H4 (cell line): Measurements from ENCODE around the gene BCL11A. TPM values are rescaled to one million over a fixed set of nuclear protein-coding genes. Genes with fewer than 3 reads are reported as not detected.
A peak's percentile ranks its signal among the peaks of the same experiment; 100 is the strongest.

ENCODE experiments used
- DNase-seq: peaks from one replicate; pipeline ENCODE4 v3.0.0-alpha.2; 2015; ENCODE audit warnings: low spot score
- total RNA-seq: library from RNA; depleted of rRNA; stranded (reverse); fragments of >200 nt; shearing (Covaris generic); gene quantifications from 2 replicates; pipeline ENCODE4 v1.2.3, GENCODE V29; 2014

BCL11A gene
- total RNA-seq, 1 experiment from 2014 or later: 1.3 TPM

DNA sequence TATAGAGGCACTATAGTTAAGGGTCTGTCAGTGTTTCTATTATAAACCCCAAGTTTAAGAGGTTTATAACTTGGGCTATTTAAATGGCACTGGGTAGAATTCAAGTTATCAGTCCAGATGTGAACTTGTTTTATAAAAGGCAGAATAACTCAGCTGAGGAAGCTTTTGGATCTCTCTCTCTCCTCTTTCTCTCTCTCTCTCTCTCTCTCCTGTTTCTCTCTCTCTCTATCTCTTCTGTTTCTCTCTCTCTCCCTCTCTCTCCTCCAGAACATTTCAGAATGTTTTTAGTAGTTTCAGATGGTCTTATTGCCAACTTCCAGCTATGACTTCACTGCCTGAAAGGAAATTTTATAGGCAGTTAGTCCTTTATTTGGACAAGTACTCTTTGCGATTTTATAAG lies 6.4 kb upstream of the BCL11A start:
- DNase-seq: no peak

DNA sequence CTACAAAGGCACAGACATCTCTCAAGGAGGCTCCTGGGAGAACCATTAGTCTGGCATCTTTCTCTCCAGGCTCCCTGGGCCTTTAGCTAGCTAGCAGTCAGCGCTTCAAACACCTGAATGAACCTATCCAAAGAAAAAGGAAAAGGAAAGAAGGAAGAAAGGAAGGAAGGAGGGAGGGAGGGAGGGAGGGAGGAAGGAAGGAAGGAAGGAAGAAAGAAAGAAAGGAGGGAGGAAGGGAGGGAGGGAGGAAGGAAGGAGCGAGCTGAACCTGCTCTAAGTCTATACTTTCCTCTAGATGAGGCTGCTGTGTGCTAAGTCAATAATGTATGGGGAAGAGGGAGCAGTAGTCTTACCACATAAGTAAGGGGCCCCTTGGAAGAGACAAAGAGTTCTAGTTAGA lies 5.1 kb upstream of the BCL11A start:
- no peak for DNase-seq

GRCh38 chr2:60557486-60557864 lies 4.0 kb upstream of the BCL11A start:
- no peak for DNase-seq

DNA sequence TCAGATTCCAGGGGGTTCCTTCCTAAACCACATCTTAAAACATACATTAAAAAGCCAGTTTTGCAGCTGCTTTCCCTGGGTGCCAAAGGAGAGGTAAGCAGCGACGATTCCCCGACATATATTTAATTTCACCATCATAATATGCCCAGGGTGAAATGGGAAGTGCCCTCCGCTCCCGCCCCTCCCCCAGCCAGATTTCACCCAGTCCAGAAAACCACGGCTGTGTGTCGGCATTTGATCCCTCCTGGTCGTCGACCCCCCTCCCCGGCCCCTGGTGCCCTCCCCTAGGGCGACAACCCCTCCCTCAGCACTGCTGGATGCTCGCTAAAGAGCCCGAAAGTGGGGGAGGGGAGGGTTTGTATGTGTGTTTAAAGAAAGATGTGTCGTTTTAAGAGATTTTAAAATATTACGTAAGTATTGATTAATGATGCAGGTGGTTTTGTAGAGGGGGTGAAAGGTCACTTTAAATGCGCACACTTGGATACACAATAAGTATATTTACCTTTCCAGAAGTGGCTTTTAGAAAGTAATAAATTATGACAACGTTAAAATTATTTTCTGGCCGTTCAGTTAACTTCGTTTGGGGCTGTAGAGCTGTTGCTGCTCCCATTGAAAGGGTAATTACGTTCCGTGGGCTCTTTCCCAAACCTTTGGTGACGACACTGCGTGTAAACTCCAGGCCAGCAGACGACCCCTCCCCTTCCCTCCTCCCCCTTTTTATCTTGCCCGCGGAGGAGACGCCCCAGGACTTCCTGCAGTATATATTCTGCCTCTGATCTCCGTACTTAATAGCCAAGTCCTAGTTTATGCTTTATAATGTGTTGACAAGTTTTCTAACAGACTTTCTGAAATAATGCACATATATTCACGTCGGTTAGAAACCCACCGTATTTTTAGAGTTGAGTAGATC lies 3.4 kb upstream of the BCL11A start:
- no peak for DNase-seq

DNA sequence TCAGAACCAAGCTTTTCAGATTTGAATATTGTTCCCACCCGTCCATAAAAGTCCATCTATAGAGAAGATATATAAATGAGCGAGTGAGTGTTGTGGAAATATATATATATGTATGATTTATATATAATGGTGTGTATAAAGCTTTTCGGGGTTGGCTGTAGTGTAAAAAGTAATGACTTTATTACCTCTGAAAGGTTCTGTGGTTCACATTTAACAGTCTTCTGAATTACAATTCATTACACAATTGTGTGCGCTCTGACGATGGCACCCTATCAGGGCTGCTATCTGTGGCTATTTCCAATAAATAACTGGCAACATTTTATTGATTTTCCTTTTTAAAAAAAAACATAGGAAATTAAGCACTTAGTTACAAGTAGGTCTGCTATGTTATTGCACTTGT lies 2.7 kb upstream of the BCL11A start:
- no peak for DNase-seq

DNA sequence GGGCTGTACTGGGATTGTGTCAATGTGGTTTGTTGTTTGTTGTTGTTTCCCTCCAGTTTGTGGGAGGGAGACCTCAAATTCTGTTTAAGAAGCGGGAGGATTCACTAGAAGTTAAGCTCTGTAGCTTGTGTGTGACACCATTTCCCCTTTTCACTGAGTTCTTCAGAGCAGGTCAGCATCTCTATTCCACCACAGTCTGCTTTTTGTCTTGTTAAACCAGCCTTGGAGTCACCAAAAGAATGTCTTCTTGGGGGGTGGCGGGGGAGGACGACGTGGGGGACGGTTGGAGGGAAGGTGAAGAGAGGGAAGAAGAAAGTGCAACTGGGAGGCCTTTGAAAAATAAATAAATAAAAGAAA lies 2.3 kb upstream of the BCL11A start:
- no peak for DNase-seq

DNA sequence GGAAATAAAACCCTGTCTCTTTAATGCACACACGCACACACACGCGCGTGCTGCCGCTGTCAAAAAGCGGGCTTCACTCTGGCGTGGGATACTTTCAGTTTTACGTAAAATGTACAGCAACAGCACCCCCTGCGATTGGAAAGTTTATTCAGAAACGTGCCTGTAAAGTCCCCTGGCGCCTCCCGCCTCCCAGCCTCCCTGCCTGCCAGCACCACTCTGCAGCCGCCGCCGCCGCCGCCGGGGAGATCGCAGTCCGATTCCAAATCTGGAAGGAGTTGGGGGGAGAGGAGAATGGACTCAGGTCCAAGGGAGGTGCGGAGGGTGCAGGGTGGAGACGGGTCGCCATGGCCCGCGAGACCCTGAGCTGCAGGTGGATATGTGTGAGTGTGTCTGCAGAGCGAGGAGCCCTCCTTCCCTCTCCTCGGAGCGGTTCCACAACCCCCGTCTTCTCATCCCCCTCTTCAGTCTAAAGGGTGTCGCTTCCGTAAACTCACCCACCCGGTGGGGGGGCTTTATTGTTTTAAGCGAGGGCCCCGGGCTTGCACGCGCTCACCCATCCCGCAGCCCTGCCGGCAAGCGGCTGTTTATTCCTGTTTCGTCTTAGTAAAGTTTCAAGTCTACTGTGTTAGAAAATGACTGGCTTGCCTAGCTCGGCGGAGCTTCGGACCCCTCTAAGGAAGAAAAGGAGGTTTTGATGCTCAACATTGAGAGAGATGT lies 1.8 kb upstream of the BCL11A start:
- DNase-seq: peak; percentile 76

GRCh38 chr2:60554646-60555065 lies 1.2 kb upstream of the BCL11A start:
- DNase-seq: peak; percentile 30

- DNase-seq: no peak
Observed at GRCh38 chr2:60554074-60554645, 706 bp upstream of the BCL11A start.

DNA sequence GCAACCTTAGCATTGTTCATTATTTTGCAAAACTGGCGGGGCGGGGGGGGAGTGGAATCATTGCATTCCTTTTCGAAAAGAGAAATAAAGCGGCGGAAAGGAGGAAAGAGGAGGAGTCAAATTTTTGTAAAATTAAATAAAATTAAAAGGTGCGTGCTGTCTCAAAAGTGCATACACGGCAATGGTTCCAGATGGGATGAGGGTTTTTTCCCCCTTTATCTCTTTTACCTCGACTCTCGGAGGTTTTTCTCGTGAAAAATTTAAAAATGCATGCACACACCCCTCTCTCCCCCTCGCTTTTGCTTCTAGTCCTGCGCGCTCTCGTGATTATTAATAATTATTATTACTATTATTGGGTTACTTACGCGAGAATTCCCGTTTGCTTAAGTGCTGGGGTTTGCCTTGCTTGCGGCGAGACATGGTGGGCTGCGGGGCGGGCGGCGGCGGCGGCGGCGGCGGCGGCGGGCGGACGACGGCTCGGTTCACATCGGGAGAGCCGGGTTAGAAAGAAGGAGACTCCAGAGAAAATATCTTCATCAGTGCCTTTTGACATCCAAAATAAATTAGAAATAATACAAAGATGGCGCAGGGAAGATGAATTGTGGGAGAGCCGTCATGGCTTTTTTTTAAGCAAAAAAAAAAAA lies 481 bp downstream of the BCL11A start:
- no peak for DNase-seq

DNA sequence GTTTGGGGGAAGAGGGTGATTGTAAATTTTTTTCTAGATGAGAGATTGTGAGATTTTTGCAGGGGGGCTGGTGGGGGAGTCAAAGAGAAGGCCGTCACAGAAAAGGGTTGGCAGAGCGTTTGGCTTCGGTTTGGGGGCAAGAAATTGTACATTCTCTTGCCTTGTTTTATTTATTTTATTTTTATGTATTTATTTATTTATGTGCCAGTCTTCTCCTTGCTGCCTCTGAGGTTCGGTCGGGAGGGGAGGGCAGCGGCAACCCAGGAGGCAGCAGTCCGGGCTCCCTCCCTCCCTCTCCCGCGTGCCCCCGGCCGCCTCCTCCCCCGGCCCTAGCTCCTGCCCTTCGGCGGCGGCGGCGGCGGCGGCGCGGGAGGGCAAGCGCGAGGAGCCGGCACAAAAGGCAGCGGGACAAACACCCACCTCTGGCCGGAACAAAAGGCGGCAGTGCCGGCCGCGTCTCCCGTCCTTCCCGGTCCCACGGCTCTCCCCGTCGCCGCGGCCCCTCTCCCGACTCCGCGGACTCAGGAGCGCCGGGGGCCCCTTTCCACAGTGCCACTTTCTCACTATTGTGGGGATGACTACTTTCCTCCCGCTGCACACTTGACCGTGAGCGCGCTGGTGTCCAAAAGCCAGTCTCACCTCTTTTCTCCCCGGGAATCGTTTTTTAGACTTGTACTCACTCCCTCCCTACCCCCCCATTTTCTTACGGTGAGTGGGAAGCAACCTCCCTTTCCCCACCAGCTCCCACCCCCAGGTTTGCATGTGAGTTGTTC lies 1.2 kb downstream of the BCL11A start:
- DNase-seq: no peak

DNA sequence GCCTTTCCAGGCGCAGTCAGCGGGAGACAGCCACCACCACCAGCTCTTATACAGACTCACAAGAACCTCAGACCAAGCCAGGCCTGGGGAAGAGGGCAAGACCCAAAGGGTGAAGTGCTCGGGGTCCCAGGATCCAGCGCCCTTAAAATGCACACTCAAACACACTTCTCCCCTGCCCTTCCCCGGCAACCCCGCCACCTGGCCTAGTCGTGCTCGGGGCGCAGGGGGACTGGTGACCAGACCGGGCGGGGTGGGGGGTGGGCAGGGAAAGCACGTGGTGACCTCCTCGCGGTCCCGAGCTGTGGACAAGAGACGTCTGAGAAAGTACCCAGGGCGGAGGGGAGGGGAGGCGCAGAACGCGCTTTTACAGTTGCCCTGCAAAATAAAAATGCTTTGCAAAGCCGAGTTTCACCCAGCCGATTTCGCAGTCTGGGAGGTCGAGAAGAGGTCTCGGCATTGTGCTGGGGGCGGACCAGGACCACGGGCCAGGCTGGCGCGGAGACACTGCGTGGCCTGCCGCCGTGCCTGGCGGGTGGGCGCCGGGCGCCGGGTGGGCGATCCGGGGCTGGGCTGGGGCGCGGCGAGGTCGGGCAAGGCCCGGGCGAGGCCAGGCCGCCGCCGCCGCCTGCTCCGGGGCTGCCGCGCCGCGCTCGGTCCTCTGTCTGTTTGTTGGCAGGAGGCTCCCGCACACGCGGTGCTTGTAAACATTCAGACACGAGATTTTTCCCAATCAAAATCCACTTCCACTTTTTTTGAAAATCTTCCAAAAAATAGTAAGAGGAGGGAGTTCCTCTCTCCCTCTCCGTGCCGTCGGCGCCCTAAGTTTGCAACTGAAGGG lies 2.0 kb downstream of the BCL11A start:
- DNase-seq: peak; percentile 53

- no peak for DNase-seq
Observed at GRCh38 chr2:60550984-60551239, 2.5 kb downstream of the BCL11A start.

- peak; percentile 84 for DNase-seq
Observed at GRCh38 chr2:60550178-60550983, 3.1 kb downstream of the BCL11A start.

DNA sequence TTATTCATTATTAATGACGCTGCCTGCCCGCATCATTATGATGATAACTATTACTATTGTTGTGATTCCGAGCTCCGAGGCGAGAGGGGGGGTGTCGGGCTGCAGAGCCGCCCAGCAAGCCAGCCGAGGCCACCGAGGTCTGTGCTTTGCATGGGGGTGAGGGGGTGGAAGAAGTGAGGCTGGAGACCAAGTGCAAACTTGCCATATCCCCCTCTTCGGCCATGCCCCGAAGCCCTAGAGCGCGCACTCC lies 3.6 kb downstream of the BCL11A start:
- no peak for DNase-seq

DNA sequence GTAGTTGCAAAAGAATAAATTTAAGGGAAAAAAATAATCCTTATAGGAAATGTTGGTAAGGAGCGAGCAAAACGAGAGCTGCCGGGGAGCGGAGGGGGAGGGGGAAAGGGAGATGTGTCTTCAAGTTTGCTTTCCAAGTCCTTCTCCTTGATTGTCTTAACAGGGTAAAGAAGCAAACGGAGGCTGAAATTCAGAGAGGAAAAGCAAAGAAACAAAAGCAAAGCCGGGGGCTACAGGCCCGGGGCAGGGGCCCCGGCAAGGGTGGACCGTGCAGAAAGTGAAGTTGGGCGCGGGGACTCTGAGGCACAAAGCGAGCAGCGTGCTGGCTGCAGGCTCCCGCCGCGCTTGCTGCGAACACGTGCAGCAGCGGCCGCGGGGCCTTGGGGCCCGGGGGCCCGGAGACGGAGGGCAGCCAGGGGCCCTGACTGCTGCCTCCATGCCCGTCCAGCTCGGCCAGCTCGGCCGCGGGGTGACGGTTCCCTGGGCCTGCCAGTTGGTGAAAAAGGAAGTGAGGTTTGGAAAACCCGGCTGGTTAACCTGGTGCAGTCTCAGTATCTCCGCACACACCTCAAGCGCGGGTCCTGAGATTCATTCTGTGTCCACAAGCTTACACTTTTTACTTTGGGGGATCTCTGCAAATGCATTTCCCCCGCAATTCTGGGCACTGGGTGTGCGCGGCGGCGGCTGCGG lies 4.1 kb downstream of the BCL11A start:
- DNase-seq: no peak

GRCh38 chr2:60548845-60549237 lies 4.6 kb downstream of the BCL11A start:
- no peak for DNase-seq

DNA sequence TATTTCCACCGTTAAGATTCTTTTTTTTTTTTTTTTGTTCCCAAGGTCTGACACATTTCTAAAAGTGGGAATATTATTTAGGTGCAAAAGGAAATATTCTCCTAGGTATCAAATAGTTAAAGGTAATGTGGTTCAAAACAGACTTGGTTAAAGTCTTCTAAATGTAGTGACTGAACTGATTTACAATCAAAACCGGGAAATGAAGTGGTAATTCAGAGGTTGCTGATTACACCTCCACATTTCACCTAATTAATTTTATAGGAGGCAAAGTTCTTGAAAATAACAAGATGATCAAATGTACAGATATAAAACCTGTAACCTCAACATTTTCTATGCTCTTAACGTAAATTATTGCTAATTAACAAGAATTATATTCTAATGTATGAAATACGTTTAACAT lies 5.1 kb downstream of the BCL11A start:
- no peak for DNase-seq

DNA sequence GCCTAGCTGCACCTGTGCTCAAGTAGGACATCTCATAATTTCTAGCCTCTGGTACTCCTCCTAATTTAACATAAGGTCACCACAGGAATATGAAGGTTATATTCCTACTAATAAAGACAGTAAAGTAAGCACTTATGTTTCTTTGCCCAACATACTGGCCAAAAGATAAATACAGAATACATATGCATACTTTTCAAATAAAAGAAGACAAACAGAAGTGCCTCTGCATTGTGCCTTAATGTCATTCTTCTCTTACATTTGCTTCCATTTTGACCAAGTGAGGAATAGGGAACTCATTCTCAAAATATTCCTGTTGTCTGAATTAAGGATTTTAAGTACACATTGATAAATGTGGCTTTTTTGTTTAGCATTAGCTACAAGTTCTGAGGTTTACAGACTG lies 5.6 kb downstream of the BCL11A start:
- DNase-seq: no peak
